Lower leg skin (tissue), 4 donors: Measurements from ENCODE around the gene INSYN2A. TPM values are rescaled to one million over a fixed set of nuclear protein-coding genes. Genes with fewer than 3 reads are reported as not detected.

Experiments
- DNase-seq, 2 donors: peaks; one replicate each; pipeline ENCODE4 v3.0.0-alpha.2; 2019; ENCODE audit warnings: low spot score in 2 of 2
- H3K4me3 ChIP-seq: fragments of 200-600 bp; sonication (generic); 2 replicates; pipeline ENCODE4 v1.5.1; 2017; ENCODE audit warnings: mild to moderate bottlenecking, low read depth; ENCODE audit not compliant: poor library complexity, severe bottlenecking
- CTCF ChIP-seq, 3 donors: fragments of 450-650 bp; IDR thresholded peaks; one replicate each; pipeline ENCODE4 v1.5.1; 2016; ENCODE audit warnings: antibody characterized with exemption in 3 of 3, mild to moderate bottlenecking in 3 of 3, moderate library complexity in 2 of 3
- POLR2A ChIP-seq, 2 donors: fragments of 450-650 bp; IDR thresholded peaks; one replicate each; pipeline ENCODE4 v1.6.1; 2016 to 2017; ENCODE audit warnings: antibody characterized with exemption in 2 of 2, mild to moderate bottlenecking in 1 of 2, moderate library complexity in 1 of 2
- WGBS, 2 donors: methylation state at CpG; one replicate each; pipeline ENCODE4 v1.1.5; 2018; 5-methylcytosine and 5-hydroxymethylcytosine counted together
- intact Hi-C: fragments of 100-400 bp; cut with DNase I; formaldehyde crosslinking; loops from one replicate; pipeline ENCODE4 v1.15.0; 2023; ENCODE audit warnings: low total_unique reads
- total RNA-seq, 4 donors: library from RNA; depleted of rRNA; stranded (reverse); fragments of >200 nt; gene quantifications; one replicate each; pipeline ENCODE4 v1.1.0, GENCODE V29; 2016

INSYN2A gene
- total RNA-seq, 4 donors from 2014 or later = 0.08 to 0.29 TPM; not detected in 2

GRCh38 chr10:127157506-127158200 lies 38.7 kb downstream of the INSYN2A start:
- intact Hi-C loops = no loop called here
- DNase-seq = no peak
- no peak overlapping the region for H3K4me3 ChIP-seq
- TF ChIP-seq CTCF (IDR thresholded peaks at IDR 0.05) (no peak), POLR2A (IDR thresholded peaks at IDR 0.05) (no peak)
- 30 to 38% methylated on average over 2 of the region's 2 CpGs for WGBS, 2 donors

- no peak for TF ChIP-seq CTCF (IDR thresholded peaks at IDR 0.05)
- TF ChIP-seq POLR2A (IDR thresholded peaks at IDR 0.05) = no peak
- no peak for DNase-seq
- intact Hi-C loops = no loop called here
- H3K4me3 ChIP-seq = no peak overlapping the region
- WGBS, 2 donors = 91 to 97% methylated on average over 4 of the region's 4 CpGs
Observed at GRCh38 chr10:127157089-127157488, 39.3 kb downstream of the INSYN2A start.

GRCh38 chr10:127154831-127155620 lies 41.4 kb downstream of the INSYN2A start:
- no peak for TF ChIP-seq CTCF (IDR thresholded peaks at IDR 0.05)
- no peak for TF ChIP-seq POLR2A (IDR thresholded peaks at IDR 0.05)
- DNase-seq = no peak
- no peak overlapping the region for H3K4me3 ChIP-seq
- 80 to 87% methylated on average over 9 of the region's 9 CpGs for WGBS, 2 donors
- intact Hi-C loops = no loop called here

GRCh38 chr10:127153181-127153580 lies 43.2 kb downstream of the INSYN2A start:
- intact Hi-C loops = no loop called here
- TF ChIP-seq POLR2A (IDR thresholded peaks at IDR 0.05) (no peak), CTCF (IDR thresholded peaks at IDR 0.05) (no peak)
- no peak for DNase-seq
- 81 to 89% methylated on average over 4 of the region's 4 CpGs for WGBS, 2 donors
- no peak overlapping the region for H3K4me3 ChIP-seq

GRCh38 chr10:127151981-127152699 lies 44.3 kb downstream of the INSYN2A start:
- no peak for DNase-seq
- H3K4me3 ChIP-seq = no peak overlapping the region
- WGBS, 2 donors = 70 to 84% methylated on average over 9 of the region's 9 CpGs
- TF ChIP-seq CTCF (IDR thresholded peaks at IDR 0.05) (no peak), POLR2A (IDR thresholded peaks at IDR 0.05) (no peak)
- intact Hi-C loops = no loop called here
